ENCODE data around the gene KRT13.

The KRT13 gene

DNA sequence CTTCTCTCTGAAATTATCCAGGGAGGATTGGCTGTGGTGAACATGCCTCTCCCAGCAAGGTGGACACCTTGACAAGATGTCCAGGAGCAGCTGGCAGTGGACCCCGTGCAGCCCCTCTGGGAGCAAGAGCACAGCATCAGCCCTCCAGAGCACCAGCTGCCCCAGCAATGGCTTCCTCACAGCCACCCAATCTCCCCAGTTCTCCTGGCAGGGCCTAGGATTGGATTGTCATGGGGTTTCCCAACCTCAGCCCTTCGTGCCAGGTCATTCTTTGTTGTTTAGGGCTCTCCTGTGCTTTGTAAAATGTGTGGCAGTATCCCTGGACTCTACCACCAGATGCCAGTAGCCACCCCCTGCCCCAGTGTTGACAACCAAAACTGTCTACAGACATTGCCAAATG is 13.9 kb downstream of the KRT13 start:
- DNase-seq: no peak

DNA sequence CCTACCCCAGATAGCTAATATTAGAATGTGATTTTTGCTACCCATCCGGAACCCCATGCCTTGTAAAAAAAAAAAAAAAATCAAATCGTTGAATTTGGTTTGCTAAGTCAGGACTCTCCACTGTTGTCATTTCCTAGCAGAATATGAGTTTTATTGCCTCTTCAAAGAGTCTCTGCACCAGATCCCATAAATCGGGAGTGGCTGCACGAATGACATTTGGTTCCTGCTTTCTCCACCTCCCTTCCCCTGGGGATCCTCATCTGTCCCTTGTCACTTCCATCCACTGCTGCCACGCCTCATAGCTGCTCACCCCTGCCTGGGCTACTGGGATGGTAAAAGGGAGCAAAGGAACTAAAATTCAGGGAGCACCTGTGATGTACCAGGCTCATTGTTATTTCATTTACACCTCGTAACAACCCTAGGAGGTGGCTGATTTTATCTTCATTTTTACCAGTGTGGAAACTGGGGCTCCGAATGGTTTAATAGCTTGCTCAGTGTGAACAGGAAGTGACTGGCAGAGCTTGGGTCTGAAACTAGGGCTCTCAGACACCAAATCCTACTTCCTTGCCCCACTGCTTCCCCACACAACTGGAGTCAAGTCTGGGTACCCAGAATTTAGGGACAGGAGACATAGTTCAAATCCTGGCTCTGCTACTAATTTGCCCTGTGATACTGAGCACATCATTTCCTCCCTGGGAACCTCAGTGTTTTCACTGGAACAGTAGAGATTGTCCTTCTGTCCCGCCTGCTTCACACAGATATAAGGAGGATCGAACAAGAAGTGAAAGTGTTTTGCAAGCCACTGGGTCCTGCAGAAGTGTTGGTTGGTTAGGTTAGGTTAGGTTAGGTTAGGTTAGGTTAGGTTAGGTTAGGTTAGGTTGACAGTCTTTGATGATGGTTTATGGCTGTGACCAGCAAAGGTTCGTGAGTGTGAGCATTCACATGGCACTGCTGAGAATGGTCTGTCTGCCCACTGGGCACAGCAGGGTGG is 15.1 kb downstream of the KRT13 start:
- DNase-seq: no peak

DNA sequence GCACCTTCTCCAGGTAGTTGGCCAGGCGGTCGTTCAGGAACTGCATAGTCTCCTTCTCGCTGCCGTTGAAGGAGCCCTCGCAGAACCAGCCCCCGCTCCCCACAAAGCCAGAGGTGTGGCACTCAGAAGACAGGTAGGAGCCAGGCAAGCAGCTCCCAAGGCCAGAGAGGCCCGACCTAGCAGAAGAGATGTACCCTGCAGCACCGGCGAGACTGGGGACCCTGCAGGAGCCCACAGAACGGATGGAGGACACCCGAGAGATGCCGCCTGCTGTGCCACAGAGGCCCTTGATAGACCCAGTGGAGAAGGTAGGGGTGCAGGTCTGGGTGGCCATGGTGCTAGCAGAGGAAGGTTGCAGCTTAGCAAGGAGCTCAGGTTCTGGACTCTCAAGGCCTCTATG is 15.9 kb downstream of the KRT13 start, which contains the start of gene KRT36:
Gene KRT36, minus strand, starts transcription at position 380 of the 400 bp plus-strand sequence. Its CDS starts 46 bp downstream, at position 334.
- no peak for DNase-seq

DNA sequence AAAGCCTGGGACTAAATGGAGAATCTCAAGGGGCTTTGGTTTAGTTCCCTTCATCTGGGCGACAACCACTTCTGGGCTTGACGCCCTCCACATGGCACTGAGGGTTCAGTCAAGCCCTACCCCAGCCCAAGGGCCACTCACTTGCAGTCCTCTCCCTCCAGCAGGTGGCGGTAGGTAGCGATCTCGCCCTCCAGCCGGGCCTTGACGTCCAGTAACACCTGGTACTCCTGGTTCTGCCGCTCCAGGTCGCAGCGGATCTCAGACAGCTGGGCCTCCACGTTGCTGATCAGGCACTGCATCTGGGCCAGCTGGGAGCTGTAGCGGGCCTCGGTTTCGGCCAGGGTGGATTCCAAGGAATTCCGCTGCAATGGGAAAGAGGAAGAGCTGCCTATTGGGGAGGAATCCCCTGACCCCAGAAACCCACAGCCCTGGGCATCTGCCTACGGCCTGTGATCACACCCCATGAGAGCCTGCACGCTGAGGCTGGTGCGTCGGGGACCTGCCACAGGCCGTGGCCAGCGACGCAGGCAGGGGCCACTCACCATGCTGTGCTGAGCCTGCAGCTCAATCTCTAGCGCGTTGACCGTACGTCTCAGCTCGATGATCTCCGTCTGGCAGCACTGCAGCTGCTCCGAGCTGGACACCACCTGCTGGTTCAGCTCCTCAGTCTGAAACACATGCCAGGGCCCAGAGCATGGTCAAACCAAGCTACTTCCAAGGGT is 18.4 kb downstream of the KRT13 start:
- DNase-seq: no peak

DNA sequence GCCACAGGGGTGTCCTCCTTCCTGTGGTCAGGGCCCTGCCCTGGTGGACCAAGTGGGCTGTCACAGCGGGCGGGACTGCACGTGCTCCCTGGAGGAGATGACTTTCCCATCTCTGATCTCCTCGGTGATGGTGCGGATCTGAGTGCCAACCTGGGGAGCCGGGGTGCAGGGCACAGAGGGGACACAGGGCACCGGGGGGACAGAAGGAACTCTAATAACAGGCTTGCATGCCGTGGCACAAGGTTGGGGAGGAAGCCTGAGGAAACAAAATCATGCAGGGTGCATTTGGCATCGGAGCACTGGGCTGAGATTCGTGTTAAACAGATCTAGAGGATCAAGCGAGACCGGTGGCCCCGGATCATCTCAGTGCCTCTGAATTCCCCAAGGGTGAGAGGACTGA is 19.1 kb downstream of the KRT13 start:
- DNase-seq: no peak

DNA sequence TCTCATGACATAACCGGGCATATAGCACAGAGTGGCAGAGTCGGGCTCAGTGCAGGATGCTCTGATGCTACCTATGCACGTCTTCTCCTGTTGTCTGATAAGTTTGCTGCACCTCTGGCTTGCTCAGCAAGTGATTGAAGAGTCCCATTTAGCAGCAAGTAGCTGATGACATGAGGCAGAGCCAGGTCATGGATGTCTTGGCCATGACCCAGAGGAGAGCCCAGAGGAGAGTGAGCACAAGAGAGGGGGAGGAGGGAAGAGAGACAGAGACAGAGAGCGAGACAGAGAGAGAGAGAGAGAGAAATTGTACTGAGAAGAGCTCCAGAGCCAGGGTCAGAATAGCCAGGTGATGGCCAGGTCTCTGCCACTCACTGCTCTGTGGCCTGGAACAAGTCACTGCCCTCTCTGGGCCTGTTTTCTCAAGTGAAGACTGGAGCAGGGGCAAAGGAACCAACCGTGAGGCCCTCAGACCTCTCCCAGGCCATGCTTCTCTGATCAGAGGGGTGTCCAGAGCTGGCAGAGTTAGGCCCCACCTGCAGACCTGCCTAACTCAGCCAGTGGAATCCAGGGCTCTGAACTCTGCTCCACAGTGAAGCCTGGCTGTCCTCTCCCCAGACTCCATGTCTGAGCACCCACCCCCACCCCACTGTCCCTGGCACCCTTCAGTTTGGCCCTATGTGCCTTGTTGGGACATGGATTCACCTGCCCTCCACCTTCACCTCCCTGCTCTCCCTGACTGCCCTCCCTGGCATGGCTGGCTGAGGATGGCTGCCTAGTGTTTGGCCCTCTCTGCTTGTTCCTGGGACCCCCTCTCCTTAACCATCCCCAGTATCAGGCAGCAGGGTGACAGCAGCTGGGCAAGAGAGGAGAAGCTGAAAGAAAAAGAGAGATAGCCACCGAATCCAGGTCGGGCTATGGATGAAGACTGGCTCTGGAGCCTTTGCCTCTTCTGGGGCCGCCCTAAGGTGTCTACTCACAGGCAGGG is 20.2 kb downstream of the KRT13 start:
- DNase-seq: no peak

DNA sequence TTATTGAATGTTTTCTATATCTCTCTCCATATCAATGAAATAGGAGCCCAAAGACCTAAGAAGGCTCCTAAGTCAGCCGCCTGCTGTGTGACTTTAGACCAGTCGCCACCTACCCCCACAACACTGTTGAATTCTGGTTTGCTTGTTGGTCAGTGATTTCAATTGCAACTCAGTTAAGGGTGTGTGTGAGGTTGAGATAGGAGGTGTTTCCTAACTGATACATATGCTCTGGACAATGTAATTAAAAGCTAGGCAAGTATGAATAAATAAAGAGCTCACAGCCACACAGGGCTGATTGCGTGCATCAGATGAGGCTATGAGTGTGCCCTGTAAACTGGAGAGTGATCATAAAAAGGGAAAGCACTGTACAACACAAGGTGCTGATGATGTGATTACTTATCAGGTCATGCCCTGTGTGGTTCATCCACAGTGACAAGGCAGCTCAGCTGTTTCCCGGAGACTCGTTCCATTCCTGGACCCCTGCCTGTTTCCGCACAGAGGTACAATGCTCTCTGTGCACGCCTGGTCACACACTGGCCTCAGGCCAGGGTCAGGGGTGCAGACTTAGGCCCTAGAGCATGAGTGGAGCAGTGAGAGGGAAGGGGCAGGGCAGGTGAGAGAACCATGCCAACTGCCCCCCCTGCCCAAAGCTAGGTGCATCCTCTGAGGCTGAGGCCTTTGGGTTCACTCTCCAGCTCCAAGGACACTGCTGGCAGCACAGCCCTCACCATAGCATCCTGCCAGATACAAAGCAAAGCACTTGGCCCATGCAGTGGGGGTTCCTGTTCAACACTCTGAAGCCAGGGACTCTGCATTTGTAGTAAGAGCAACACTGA is 21.2 kb downstream of the KRT13 start:
- DNase-seq: no peak

DNA sequence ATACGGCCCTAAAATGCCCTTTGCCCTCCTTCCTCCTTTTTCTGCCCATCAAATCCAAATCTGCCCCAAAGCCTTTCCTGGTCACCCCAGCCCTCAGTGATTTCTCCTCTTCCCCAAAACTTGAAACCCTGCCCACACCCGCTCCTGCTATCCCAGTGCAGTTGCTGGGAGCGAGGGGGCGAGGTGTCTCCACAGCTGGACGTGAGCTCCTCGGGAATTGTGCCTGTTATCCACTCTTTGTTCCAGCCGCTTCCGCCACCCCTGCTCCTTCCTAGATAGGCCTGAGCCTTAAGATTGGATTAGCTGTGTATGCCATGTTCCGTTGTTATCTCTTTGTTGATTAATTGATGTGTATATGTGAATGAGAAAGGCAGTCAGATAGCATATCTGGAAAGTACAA is 21.9 kb downstream of the KRT13 start:
- DNase-seq: no peak

DNA sequence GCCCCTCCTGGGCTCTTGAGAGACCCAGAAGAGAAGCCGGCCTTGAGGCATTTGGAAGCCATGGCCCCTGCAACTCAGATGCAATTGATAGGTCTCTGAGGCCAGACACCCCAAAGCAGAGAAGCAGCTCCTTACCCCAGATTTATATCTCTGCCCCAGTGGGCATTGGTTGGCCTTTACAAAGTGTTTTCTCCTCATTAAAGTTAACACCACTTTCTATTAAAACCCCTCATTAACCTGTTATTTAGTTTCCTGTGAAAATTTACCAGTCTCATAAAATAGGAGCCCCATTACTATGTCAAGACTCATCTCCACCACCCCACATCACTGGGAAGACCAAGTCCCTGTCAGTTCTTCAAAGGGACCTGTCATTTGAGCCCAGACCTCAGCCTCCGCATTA is 24.4 kb downstream of the KRT13 start, which contains the start of gene KRT35:
Gene KRT35, minus strand, starts transcription at position 116 of the 400 bp plus-strand sequence. Its CDS starts 54 bp downstream, at position 62.
- DNase-seq: no peak

DNA sequence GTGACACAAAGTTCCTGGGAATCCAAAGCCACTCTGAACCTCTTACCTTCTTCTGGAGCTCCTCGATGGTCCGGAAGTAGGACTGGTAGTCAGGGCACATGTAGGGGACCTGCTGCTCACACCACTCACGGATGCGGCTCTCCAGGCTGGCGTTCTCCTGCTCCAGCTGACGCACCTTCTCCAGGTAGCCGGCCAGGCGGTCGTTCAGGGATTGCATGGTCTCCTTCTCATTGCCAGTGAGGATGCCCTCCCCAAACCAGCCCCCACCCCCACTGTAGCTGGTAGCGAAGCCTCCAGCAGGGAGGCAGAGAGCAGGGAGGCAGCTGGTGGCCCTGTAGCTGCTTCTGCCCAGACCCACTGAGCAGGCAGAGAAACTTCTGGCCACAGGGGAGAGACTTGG is 24.8 kb downstream of the KRT13 start:
- no peak for DNase-seq

DNA sequence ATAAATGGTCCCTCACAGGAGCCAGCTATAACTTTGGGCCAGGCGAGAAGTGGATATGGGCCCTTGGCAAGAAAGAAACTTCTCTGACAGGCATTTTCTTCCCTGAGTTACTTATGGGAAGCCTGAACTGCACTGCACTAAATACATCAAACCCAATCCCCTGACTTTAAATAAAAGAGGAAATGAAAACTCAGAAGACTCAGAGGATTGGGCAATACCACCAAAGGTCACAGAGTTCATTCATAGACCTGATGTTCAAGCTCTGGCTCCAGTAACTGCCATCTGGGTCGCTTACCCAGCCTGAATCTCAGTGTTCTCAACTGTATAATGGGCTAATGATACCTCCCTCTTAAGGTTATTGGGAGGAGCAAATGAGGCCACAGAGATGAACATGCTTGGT is 25.3 kb downstream of the KRT13 start:
- peak; percentile 4 for DNase-seq

DNA sequence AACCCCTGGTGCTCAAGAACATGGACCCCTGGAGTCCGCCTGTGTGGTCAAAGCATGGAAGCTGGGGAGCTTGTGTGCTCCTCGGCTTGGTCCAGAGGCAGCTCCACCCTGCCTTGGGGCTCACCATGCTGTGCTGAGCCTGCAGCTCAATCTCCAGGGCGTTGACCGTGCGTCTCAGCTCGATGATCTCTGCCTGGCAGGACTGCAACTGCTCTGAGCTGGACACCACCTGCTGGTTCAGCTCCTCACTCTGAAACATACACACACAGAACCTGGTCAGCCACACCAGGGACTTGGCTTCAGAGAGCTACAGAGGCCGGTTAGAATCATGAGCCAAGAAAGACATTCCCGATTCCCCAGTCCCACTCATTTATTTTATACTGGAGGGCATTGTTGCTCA is 27.2 kb downstream of the KRT13 start:
- DNase-seq: peak; percentile 4

DNA sequence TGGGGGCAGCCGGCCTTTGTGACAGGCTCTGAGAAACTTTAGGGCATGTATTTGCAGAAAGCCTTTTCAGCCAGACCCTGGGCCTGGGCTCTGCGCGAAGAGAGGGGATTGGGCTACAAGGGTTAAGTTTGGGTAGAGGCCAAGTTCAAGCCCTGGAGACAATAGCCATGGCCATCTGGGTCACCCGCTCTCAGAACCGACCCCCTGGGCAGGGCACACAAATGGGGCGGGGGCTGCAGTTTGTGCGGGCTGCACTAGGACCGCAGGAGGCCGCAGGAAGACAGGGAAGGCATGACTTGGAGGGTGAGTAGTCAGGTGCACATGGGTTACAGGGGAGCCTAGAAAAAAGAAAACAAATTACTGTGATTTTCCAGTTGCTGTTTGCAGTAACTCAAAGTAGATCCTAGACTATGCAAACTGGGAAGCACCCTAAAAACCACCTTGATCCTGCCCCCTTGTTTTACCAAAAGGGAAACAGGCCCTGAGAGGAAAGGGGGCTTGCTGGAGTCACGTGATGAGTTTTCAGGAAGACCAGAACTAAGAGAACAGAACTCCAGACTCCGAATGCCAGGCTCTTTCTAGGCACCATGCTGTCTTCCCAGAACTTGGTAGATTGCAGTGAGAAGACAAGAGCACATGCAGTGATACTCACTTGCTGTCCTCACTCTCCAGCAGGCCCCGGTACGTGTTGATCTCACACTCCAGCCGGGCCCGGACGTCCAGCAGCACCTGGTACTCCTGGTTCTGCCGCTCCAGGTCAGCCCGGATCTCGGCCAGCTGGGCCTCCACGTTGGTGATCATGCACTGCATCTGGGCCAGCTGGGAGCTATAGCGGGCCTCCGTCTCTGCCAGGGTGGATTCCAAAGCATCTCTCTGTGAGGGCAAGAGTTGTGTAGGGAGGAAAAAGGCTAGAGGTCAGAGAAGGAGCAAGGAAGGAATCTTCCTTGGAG is 28.3 kb downstream of the KRT13 start:
- peak; percentile 12 for DNase-seq

DNA sequence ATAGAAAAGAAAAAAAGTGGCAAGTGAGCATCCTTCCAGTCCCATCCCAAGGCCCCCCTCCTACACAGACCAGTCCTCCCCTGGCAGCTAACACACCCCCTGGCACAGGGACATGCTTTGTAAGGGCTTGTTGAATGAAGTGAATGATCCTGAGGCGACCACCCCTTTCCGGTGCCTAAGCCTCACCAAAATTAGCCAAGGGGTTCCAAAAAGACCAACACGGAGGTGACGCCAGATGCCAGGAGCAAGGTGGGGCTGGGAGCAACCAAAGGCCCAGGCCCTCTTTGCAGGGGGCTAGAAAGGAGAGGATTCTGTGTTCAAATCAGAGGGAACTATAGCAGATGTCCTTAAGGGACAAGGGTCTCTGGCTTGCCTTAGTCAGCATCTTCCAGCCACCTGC is 30.0 kb downstream of the KRT13 start:
- peak; percentile 2 for DNase-seq

DNA sequence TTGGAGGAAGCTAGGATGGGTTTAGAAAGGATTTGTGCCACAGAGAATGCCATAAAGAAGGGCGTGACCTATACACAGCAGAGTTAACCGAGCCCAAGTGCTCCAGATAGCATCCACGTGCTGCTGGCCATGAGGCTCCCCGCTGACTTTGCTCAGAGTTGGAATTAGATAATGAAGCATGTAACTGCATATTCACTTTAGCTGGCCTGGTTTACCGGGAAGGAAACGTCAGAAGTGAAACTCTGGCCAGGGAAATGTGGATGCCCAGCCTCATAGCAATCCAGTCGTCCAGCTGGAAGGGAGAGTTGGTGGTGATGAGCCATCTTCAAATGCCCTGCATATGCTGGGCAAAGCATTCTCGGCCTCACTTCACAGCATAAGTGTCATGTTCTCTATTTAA is 30.5 kb downstream of the KRT13 start:
- peak; percentile 8 for DNase-seq

DNA sequence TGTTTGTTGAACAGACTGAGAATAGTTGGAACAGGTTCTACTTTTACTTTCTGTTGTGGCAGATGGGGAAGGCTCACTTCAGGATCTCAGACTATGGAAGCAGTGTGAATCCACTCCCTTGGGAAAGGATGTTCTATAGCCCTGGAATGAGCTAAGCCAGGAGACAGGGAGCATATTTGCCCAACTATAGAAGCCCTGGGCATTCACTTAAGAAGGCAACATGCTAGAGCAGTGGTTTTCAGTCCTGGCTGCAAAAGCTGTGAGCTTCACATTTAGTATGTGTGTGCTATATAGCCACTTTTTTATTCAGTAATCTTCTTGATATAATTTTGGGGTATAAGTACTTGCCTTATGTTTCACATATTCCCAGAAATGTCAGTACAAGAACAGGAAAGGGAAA is 37.1 kb downstream of the KRT13 start:
- DNase-seq: no peak

DNA sequence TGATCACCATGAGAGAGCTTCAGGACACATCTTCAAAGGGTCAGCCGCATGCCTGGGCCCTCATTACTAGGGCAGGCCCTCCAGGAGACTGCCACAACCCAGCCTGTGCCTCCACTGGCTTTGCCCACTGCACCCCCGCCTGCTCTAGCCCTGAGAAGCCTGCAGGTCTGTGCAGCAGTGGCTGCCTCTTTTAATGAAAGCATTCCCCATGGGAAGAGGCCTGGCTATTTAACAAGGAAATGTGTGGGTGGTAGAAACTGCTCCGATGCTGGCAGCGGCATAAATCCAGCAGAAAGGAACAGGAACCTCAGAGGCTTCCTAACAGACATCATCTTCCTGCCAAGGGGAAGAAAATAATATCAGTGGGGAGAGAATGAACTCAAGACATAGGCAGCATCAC is 37.9 kb downstream of the KRT13 start:
- no peak for DNase-seq

DNA sequence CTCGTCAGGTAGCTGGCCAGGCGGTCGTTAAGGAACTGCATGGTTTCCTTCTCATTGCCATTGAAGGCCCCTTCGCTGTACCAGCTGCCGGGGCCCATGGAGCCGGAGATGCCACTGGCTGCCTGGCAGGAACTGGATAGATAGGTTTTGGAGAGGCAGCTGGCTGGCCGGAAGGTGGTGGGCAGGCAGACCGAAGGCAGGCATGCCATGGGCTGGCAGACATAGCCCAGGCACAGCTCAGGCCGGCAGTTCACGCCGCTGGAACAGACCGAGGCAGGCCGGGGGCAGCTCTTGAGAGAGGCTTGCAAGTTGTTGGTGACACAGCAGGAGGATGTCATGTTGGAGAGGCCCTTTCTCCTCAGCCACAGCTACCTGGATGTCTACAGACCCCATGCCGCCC is 38.4 kb downstream of the KRT13 start, which contains the start of gene KRT32:
Gene KRT32, minus strand, starts transcription at position 399 of the 400 bp plus-strand sequence. Its CDS starts 61 bp downstream, at position 338.
- no peak for DNase-seq

DNA sequence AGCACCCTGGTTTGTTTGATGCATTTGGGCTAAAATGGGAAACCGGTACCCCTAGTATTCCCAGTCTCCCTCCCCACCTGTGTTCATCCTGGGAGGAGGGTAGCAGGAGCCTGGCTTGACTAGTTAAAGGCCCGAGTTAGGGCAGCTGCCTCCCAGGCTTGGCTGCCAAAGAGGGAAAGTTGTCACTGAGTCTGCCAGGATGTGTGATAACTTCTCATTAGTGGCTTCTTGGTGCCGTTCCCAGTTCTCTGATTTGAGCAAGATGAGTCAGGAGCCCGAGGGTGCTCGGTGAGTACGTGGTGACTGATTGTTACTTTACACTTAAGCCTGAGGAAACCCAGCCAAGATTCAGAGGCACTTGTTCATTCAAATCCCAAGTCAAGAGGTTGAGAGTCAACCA is 40.7 kb downstream of the KRT13 start:
- no peak for DNase-seq

DNA sequence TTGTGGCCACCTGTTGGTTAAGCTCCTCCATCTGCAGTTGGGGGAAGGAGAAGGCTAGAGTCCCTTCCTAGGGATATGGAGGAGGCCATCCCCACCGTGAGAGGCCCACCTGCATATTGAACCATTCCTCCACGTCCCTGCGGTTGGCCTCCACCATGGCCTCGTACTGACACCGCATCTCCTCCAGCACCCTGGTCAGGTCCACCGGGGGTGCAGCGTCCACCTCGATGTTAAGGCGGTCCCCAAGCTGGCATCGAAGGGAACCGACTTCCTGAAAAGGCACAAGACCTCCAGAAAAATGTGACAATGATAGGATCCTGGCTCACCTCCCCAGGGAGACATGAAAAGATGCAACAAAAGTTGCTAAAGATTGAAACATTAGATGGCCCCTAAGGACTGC is 41.2 kb downstream of the KRT13 start:
- no peak for DNase-seq

Data from right hindlimb (tissue), 1 donor.